ENCODE measurements around the gene FGD2.
A peak's percentile ranks its signal among the peaks of the same experiment; 100 is the strongest.

The FGD2 gene

GRCh38 chr6:37020812-37021211 lies 15.4 kb downstream of the FGD2 start:
- no peak for DNase-seq

DNA sequence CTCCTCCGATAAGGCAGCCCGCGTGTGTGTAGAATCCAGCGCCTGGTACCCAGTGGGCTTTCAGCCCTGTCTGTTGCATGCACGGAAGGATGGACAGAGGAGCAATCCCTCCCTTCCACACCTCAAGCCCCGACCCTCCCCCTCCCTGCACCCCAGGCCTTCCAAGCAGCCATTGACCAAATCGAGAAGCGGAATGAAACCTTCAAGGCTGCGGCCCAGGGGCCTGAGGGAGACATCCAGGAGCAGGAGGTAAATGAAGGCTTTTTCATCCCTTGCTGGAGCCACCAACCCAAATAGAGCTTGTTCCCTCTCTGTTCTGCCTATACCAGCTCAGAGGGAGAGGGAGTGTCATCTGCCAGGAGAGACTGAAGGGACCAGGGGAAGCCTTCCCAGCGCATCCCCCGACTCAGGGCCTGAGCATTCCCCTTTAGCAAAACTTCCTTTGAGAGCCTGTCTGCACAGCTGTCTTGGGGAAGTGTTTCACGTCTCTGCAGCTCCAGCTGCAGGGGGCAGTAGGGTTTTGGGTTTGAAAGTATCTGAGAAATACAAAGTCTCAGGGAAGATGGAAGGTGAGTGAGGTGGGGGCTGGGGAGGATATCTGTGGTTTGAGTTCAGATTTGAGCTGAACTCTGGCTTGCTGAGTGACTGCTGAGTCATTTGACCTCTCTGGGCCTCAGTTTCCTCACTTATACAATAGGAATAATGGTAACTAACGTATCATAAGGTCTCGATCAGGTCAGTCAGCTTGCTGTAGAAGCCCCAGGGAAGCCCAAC lies 16.1 kb downstream of the FGD2 start:
- no peak for DNase-seq

DNA sequence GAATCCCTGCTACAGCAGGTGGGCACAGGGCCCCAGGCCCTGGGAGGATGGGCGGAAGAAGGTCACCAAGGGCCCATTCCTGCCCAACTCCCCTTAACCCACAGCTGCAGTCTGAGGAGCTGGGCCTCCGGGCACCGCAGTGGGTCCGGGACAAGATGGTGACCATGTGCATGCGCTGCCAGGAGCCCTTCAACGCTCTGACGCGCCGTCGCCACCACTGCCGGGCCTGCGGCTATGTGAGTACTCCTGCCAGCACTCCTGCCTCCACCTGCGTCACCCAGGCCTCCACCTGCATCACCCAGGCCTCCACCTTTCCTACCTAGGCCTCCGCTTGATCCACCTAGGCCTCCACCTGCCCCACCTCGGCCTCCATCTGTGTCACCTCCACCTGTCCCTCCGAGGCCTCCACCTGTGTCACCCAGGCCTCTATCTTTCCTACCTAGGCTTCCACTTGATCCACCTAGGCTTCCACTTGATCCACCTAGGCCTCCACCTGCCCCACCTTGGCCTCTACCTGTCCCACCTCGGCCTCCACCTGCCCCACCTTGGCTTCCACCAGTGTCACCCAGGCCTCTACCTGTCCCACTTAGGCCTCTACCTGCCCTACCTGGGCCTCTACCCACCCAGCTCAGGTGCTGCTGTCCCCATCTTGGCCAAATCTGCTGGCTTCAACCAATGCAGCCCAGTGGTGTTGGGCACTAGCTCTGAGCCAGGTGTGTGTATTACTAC lies 16.8 kb downstream of the FGD2 start:
- DNase-seq: no peak

- DNase-seq: no peak
Measured at GRCh38 chr6:37024656-37025337, 19.3 kb downstream of the FGD2 start.

- DNase-seq: no peak
Measured at GRCh38 chr6:37025621-37026466, 20.4 kb downstream of the FGD2 start.

GRCh38 chr6:37027036-37027720 lies 21.7 kb downstream of the FGD2 start:
- DNase-seq: no peak

- DNase-seq: no peak
Measured at GRCh38 chr6:37027811-37028469, 22.5 kb downstream of the FGD2 start.

- DNase-seq: peak; percentile 99
Measured at GRCh38 chr6:37029249-37029971, 24.0 kb downstream of the FGD2 start.

DNA sequence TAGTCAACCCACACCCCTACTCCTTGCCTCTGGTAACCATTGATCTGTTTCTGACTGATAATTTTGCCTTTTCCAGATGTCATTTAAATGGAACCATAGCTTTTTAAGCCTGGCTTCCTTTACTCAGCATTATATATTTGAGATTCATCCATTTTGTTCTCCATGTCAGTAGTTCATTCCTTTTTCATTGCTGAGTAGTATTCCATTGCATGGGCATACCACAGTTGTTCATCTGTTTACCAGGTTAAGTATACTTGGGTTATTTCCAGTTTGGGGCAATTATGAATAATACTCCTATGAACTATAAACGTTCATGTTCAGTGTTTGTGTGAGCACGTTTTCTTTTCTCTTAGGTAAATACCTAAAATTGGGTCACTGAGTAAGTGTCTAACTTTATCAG lies 25.1 kb downstream of the FGD2 start:
- no peak for DNase-seq

DNA sequence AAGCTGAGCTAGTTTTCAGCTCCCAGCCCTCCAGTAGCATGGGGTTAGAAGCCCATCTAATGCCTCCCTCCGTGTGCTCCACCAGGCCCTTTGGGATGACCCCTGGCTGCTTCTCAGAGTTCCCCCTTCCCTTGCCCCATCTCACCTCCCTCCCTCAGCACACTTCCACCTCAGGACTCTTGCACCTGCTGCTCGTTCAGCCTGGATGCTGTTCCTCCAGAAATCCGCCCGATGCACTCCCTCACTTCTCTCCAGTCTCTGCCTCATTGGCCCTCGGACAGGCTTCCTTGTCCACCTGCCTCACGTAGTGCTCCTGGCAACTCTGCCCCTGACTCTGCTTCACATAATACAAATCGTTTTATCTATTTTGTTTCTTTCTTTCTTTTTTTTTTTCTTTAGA lies 26.8 kb downstream of the FGD2 start:
- DNase-seq: no peak

- DNase-seq: peak; percentile 98
Measured at GRCh38 chr6:37033255-37033654, 27.8 kb downstream of the FGD2 start.

- peak; percentile 81 for DNase-seq
Measured at GRCh38 chr6:37033819-37034795, 28.7 kb downstream of the FGD2 start.

DNA sequence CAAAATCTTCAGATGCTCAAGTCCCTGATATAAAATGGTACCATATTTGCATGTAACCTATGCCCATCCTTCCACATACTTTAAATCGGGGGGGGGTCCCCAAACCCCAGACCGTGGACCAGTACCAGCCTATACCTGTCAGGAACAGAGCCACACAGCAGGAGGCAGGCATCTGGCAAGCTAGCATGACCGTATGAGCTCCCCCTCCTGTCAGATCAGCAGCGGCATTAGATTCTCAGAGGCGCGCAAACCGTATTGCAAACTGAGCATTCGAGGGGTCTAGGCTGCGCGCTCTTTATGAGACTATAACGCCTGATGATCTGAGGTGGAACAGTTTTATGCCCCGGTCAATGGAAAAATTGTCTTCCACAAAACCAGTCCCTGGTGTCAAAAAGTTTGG lies 30.7 kb downstream of the FGD2 start:
- DNase-seq: no peak

- no peak for DNase-seq
Measured at GRCh38 chr6:37038292-37039198, 33.1 kb downstream of the FGD2 start.

- no peak for DNase-seq
Measured at GRCh38 chr6:37039958-37040357, 34.5 kb downstream of the FGD2 start.

GRCh38 chr6:37041521-37041920 lies 36.1 kb downstream of the FGD2 start:
- no peak for DNase-seq

- peak; percentile 55 for DNase-seq
Measured at GRCh38 chr6:37042150-37042549, 36.7 kb downstream of the FGD2 start.

- peak; percentile 74 for DNase-seq
Measured at GRCh38 chr6:37043091-37043490, 37.6 kb downstream of the FGD2 start.

- DNase-seq: no peak
Measured at GRCh38 chr6:37047346-37047688, 41.9 kb downstream of the FGD2 start.
